Peyer's patch (tissue), 4 donors: Measurements from ENCODE around the gene CYP26C1.

ENCODE experiments used
- POLR2A ChIP-seq, 2 donors: fragments of 450-650 bp; IDR thresholded peaks; one replicate each; pipeline ENCODE4 v1.5.1; 2017; ENCODE audit warnings: antibody characterized with exemption in 2 of 2, mild to moderate bottlenecking in 2 of 2, moderate library complexity in 2 of 2
- TF ChIP-seq, protein P1 (sequence below), 6 experiments: fragments of 450-650 bp in 4 of 6; fragments of 200-600 bp in 2 of 6; sonication (generic) in 1 of 6; IDR thresholded peaks; one replicate each; pipeline ENCODE4 v1.5.1; 2017 to 2019; ENCODE audit warnings: antibody characterized with exemption in 6 of 6, mild to moderate bottlenecking in 3 of 6, moderate library complexity in 1 of 6

DNA sequence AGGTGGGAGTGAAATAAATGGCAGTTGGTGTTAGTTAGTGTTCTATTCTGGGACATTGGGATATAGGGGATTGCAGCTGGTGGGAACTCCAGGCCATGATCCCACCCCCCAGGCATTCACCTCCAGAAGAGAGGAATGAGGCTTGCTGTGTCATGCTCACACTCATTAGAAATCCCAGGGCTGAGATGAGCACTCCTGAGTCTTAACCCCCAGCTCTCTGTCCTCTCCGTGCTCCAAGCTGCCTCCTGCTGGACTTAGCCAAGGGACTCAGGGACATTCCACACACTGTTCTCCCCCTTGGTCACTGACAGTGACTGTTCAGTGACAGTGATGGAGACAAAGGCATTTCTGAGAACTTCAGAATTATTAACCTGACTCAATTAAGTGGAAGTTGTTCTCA is 34.6 kb downstream of the CYP26C1 start:
- TF ChIP-seq, protein P1, sequence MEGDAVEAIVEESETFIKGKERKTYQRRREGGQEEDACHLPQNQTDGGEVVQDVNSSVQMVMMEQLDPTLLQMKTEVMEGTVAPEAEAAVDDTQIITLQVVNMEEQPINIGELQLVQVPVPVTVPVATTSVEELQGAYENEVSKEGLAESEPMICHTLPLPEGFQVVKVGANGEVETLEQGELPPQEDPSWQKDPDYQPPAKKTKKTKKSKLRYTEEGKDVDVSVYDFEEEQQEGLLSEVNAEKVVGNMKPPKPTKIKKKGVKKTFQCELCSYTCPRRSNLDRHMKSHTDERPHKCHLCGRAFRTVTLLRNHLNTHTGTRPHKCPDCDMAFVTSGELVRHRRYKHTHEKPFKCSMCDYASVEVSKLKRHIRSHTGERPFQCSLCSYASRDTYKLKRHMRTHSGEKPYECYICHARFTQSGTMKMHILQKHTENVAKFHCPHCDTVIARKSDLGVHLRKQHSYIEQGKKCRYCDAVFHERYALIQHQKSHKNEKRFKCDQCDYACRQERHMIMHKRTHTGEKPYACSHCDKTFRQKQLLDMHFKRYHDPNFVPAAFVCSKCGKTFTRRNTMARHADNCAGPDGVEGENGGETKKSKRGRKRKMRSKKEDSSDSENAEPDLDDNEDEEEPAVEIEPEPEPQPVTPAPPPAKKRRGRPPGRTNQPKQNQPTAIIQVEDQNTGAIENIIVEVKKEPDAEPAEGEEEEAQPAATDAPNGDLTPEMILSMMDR (IDR thresholded peaks at IDR 0.05), result no peak
- no peak for TF ChIP-seq POLR2A (IDR thresholded peaks at IDR 0.05)
